SK-N-MC (cell line): ENCODE measurements around the gene MTUS2.

Experiments used
- EZH2 ChIP-seq: fragments of 200-600 bp; sonication (generic); IDR thresholded peaks from one replicate; pipeline ENCODE4 v1.6.1; 2017; ENCODE audit warnings: antibody characterized with exemption
- FOXP2 ChIP-seq: optimal IDR thresholded peaks from 2 replicates; pipeline ENCODE3; 2011; ENCODE audit warnings: mild to moderate bottlenecking, moderate library complexity; ENCODE audit not compliant: insufficient read depth; ENCODE audit errors: extremely low read length, control extremely low read depth
- POLR2AphosphoS5 ChIP-seq: IDR thresholded peaks from 2 replicates; pipeline ENCODE4 v1.6.1; 2012; ENCODE audit warnings: mild to moderate bottlenecking, low read depth, low read length, borderline replicate concordance

DNA sequence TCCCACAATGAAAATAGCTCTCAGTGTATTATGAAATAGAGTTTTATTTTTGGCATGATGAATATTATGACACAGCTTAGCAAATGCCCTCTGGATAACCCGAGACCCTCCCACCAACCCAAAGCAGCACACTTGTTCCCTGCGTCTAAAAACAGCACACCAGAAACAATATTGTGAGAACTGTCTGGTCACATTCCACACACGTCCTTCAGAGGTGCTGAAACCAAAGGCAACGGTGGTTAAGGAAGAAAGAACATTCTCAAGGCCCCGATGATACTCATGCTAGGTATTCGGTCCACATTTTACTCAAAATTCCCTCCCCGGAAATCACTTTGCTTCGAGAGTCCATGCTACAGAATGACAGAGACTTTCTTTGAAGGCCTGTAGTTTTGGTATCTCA, 618.6 kb downstream of the MTUS2 start:
- no peak for TF ChIP-seq EZH2
- TF ChIP-seq POLR2AphosphoS5, result no peak
- TF ChIP-seq FOXP2, result no peak
